Neutrophil (primary cell): ENCODE data around the gene ATL1.
"Not testable (repeated sequence)": the region's sequence is repeated elsewhere in the genome, so short reads cannot be mapped to it uniquely, and the experiment has no call there.

ENCODE experiments used
- H3K27ac ChIP-seq: fragments of 200-600 bp; sonication (generic); 2 replicates; pipeline ENCODE4 v1.5.1; 2016; ENCODE audit warnings: mild to moderate bottlenecking, moderate library complexity
- H3K27me3 ChIP-seq: fragments of 200-600 bp; sonication (generic); 2 replicates; pipeline ENCODE4 v1.6.0; 2016; ENCODE audit warnings: mild to moderate bottlenecking
- H3K36me3 ChIP-seq: fragments of 200-600 bp; sonication (generic); 2 replicates; pipeline ENCODE4 v1.5.1; 2017
- H3K4me1 ChIP-seq, 2 experiments: fragments of 200-600 bp in 1 of 2; sonication (generic) in 1 of 2; 1 replicate in 1 of 2; 2 replicates in 1 of 2; pipeline versions ENCODE4 v1.5.1 to v1.6.1; 2013 to 2016; ENCODE audit warnings: low read depth in 1 of 2, low read length in 1 of 2, mild to moderate bottlenecking in 1 of 2, moderate library complexity in 1 of 2; ENCODE audit not compliant: control insufficient read depth in 1 of 2, insufficient read depth in 1 of 2
- H3K4me3 ChIP-seq, 2 experiments: fragments of 200-600 bp in 1 of 2; sonication (generic) in 1 of 2; 1 replicate in 1 of 2; 2 replicates in 1 of 2; pipeline ENCODE4 v1.5.1; 2013 to 2016; ENCODE audit warnings: low read depth in 1 of 2, low read length in 1 of 2, mild to moderate bottlenecking in 1 of 2, moderate library complexity in 1 of 2
- H3K9me3 ChIP-seq: fragments of 200-600 bp; sonication (generic); 2 replicates; pipeline ENCODE4 v1.5.1; 2016
- CTCF ChIP-seq: fragments of 200-600 bp; sonication (generic); IDR thresholded peaks from 2 replicates; pipeline ENCODE4 v1.5.1; 2016; ENCODE audit warnings: antibody characterized with exemption

The ATL1 gene

GRCh38 chr14:50541159-50541567 lies 18.8 kb upstream of the ATL1 start:
- Histone ChIP-seq H3K9me3 (no peaks in the 10 kb centered on the region), H3K27ac (no peak overlapping the region), H3K27me3 (no peaks in the 10 kb centered on the region), H3K4me3 (no peak overlapping the region), H3K36me3 (no peaks in the 10 kb centered on the region), H3K4me1 (no peaks in the 10 kb centered on the region)
- no peak for TF ChIP-seq CTCF

- Histone ChIP-seq H3K27me3 (no peaks in the 10 kb centered on the region), H3K4me3 (no peak overlapping the region), H3K27ac (no peak overlapping the region), H3K36me3 (no peaks in the 10 kb centered on the region), H3K9me3 (no peaks in the 10 kb centered on the region), H3K4me1 (no peaks in the 10 kb centered on the region)
- no peak for TF ChIP-seq CTCF
These were observed 17.0 kb upstream of the ATL1 start for GRCh38 chr14:50542941-50543418.

- no peaks in the 10 kb centered on the region for H3K27me3 ChIP-seq
- H3K27ac ChIP-seq, result no peak overlapping the region
- no peaks in the 10 kb centered on the region for H3K9me3 ChIP-seq
- TF ChIP-seq CTCF, result no peak
- no peak overlapping the region for H3K4me3 ChIP-seq
- H3K36me3 ChIP-seq, result no peaks in the 10 kb centered on the region
- no peaks in the 10 kb centered on the region for H3K4me1 ChIP-seq
These were observed 15.0 kb upstream of the ATL1 start for GRCh38 chr14:50544911-50545310.

GRCh38 chr14:50545618-50546017 lies 14.3 kb upstream of the ATL1 start:
- no peaks in the 10 kb centered on the region for H3K4me1 ChIP-seq

GRCh38 chr14:50550294-50550693 lies 9.7 kb upstream of the ATL1 start:
- no peak for TF ChIP-seq CTCF
- Histone ChIP-seq H3K27me3 (no peaks in the 10 kb centered on the region), H3K27ac (no peak overlapping the region), H3K9me3 (no peaks in the 10 kb centered on the region), H3K4me3 (no peak overlapping the region), H3K4me1 (no peaks in the 10 kb centered on the region), H3K36me3 (no peaks in the 10 kb centered on the region)

More at GRCh38 chr14:50545618-50546017, 14.3 kb upstream of the ATL1 start:
- H3K9me3 ChIP-seq, result no peaks in the 10 kb centered on the region
- no peak overlapping the region for H3K4me3 ChIP-seq
- no peak overlapping the region for H3K27ac ChIP-seq
- H3K27me3 ChIP-seq, result no peaks in the 10 kb centered on the region
- no peaks in the 10 kb centered on the region for H3K36me3 ChIP-seq
- no peak for TF ChIP-seq CTCF

GRCh38 chr14:50551877-50552276 lies 8.1 kb upstream of the ATL1 start:
- H3K27me3 ChIP-seq, result no peaks in the 10 kb centered on the region
- H3K27ac ChIP-seq, result no peak overlapping the region
- no peaks in the 10 kb centered on the region for H3K9me3 ChIP-seq
- H3K4me3 ChIP-seq, result no peak overlapping the region
- H3K4me1 ChIP-seq, result no peaks in the 10 kb centered on the region
- no peaks in the 10 kb centered on the region for H3K36me3 ChIP-seq
- TF ChIP-seq CTCF, result no peak

- H3K4me3 ChIP-seq, H3K27ac ChIP-seq, H3K27me3 ChIP-seq, H3K36me3 ChIP-seq, H3K9me3 ChIP-seq, H3K4me1 ChIP-seq: not testable (repeated sequence)
These were observed 7.1 kb upstream of the ATL1 start for GRCh38 chr14:50552796-50553195.
